ENCODE results near the gene CAMTA1.

- TF ChIP-seq CTCF (IDR thresholded peaks at IDR 0.05; ENCODE audit: poor library complexity, severe bottlenecking) (no peak), EZH2 (IDR thresholded peaks at IDR 0.05; ENCODE audit: borderline replicate concordance, insufficient read depth, low read length, poor library complexity, severe bottlenecking) (no peak), EP300 (conservative IDR thresholded peaks at IDR 0.05; ENCODE audit: poor library complexity, severe bottlenecking) (no peak), MXI1 (conservative IDR thresholded peaks at IDR 0.05; ENCODE audit: poor library complexity, severe bottlenecking) (no peak), RAD21 (conservative IDR thresholded peaks at IDR 0.05) (no peak), REST (IDR thresholded peaks at IDR 0.05; ENCODE audit: borderline replicate concordance) (no peak), TAF1 (IDR thresholded peaks at IDR 0.05; ENCODE audit: low read depth) (no peak), POLR2AphosphoS5 (IDR thresholded peaks at IDR 0.05) (no peak)
These were observed 218.4 kb downstream of the CAMTA1 start for GRCh38 chr1:7003676-7004075.

Measured in neural cell (in vitro differentiated cells).